HG03520 (cell line): ENCODE measurements around the gene LMAN2.

ENCODE experiments used
- ATAC-seq: cut with Tn5 transposase; IDR thresholded peaks from one replicate; pipeline ENCODE4 v1.9.1; 2021; ENCODE audit warnings: mild to moderate bottlenecking, moderate library complexity; ENCODE audit not compliant: unreplicated experiment

The LMAN2 gene, protein sequence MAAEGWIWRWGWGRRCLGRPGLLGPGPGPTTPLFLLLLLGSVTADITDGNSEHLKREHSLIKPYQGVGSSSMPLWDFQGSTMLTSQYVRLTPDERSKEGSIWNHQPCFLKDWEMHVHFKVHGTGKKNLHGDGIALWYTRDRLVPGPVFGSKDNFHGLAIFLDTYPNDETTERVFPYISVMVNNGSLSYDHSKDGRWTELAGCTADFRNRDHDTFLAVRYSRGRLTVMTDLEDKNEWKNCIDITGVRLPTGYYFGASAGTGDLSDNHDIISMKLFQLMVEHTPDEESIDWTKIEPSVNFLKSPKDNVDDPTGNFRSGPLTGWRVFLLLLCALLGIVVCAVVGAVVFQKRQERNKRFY

DNA sequence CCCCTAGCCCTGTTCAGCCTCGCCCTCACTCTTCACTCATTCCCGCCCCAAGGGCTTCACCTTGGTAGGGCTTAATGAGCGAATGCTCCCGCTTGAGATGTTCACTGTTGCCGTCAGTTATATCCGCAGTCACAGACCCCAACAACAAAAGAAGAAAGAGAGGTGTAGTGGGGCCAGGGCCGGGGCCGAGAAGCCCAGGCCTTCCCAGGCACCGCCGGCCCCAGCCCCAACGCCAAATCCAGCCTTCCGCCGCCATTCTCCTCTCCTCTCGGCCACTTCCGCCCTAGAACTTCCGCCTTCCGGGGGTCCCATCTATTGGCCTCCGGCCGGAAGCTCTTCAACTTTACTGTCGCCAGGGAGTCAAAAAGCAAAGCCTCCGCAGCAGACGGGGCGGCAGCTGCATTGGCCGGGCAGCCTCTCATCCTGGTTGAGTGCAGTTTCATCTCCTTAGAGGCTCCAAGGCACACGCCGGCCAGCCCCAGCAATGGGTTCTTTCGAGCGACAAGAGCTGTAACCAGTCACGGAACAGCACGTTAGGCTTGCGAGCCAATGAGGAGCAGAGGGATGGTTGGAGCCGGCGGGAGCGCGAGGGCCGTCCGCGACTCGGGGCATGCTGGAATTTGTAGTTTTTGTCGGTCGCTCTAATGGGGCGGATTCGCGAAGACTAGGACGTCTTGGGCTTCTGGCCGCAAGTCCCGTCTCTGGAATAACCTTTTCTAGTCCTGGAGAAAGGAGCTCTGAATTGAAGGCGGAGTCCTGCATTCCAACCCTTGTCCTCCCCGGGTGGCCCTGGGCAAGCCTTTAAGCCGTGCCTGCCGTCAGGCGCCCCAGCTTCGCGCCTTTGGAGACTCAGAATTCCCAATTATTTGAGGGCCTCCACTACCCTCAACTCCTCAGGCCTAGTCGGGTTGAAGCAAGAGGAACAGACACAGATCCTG, at the start of gene LMAN2:
LMAN2 (minus strand) TSS at position 277 of the 938 bp plus-strand sequence; CDS start at position 256, 21 bp downstream.
- peak; percentile 89 for ATAC-seq

DNA sequence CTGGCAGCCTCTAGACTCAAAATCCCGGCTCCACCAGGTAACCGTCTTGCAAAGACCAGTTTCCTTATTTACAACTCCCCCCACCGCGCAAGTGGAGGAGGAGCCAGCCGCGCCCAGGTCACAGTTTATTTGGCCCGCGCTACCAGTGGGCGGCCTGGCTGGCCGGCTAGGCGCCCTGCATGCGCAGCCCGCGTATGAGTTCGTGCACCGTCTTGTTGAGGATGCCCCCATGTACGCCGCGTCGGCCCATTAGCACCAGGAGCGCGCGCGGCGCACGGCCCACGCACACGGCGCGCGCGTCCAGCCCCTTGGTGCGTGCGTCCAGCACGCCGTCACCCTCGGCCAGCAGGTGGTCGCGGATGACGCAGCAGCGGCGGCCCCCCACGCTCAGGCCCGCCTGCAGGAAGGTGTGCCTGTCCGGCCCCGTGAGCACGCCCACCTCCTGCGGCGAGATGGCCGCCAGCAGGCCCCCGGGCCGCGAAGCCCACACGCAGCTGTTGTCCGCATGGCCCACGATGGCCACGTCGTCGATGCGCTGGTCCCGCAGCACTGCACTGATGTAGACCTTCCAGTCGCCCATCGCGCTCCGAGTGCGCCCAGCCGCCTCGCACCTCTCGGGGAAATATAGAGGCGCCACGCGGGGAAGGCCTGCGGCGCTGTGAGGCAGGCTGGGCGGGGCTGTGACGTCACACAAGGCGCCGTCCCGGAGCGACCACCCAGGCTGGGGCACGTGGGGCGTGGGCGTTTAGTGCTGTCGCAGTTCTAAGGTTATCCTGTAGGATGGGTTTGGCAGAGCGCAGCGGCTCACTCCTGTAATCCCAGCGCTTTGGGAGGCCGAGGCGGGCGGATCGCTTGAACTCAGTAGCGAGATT, 48.8 kb upstream of the LMAN2 start, which contains the start of gene PFN3:
PFN3 (minus strand) TSS at position 665 of the 872 bp plus-strand sequence; CDS start at position 580, 85 bp downstream.
- ATAC-seq, result no peak

DNA sequence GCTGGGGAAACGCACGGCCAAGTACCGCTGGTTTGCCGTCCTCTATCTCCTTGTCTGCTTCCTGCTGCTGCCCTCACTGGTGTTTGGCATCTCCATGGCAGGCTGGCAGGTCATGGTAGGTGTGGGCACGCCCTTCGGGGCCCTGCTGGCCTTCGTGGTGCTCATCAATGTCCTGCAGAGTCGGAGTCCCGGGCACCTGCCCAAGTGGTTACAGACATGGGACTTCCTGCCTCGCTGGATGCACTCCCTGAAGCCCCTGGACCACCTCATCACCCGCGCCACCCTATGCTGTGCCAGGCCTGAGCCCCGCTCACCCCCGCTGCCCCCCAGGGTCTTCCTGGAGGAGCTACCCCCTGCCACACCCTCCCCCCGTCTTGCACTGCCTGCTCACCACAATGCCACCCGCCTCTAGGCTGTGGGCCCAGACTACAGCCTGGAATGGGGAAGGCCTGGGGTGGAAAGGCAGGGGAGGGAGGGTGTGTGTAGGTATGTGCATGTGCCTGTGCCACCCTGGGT, 46.5 kb upstream of the LMAN2 start:
- no peak for ATAC-seq

DNA sequence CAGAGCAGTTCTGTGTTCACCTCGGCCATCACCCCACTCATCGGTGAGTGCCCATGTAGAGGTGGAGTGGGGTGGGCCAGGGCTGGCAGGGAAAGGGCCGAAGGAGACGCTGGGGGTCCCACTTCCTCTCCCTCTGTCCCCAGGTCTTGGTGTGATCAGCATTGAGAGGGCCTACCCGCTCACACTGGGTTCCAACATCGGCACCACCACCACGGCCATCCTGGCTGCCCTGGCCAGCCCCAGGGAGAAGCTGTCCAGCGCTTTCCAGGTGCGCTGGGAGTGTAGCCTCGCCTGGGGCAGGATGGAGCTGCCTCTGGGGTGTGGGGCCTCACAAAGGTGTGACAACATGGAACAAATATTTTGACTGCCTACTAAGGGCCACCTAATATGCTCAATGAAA, 45.3 kb upstream of the LMAN2 start:
- ATAC-seq, result no peak

DNA sequence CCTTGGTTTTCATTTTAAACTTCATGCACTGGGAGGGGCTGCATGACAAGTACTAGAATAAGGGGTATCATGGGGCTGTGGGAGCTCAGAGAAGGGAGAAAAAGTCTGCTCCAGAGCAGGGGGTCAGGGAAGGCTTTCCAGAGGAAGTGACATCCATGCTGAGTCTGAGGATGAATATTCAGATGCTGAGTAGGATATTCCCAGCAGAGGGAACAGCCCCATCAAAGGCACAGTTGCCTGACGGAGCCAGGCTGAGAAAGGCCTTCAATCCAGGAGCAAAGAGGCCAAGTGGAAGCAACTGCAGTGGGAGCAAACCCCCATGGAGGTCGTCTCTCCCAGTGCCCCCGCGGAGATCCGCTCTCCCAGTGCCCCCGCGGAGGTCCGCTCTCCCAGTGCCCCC, 44.6 kb upstream of the LMAN2 start:
- no peak for ATAC-seq

DNA sequence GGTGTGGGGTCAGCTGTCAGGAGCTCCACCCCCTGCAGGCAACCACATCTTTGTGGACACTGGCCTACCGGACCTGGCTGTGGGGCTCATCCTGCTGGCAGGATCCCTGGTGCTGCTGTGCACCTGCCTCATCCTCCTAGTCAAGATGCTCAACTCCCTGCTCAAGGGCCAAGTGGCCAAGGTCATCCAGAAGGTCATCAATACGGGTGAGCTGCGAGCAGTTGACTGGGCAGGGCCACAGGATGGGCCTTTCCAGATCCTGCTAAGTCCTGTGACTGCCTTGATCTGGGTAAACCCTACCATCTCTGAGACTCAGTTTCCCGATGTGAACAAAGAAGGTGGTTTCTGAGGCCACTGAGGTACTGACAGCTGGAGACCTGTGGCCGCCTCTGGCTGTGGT, 42.5 kb upstream of the LMAN2 start:
- ATAC-seq, result no peak

DNA sequence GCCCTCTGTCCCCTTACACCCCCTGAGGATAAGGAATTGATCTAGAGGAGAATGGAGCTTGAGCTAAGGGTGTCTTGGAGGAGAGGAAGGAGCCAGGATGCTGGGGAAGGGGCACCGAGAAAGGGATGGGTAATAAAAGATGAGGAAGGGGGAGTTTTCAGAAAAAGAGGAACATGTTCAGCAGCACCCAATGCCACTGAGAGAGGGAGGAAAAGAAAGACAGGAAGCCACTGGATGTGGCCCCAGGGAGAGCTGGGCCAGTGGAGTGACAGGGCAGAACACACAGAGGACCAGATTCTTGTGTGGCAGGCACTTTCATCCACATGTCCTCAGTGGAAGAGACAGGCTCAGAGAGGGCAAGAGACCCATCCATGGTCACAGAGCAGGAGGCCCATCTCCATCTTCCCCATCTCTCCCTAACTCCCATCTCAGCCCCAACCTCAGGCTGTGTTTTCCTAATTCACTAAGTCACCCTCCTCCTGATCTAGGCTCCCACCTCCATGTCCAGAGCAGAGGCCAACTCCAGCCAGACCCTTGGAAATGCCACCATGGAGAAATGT, 41.8 kb upstream of the LMAN2 start:
- ATAC-seq, result no peak

DNA sequence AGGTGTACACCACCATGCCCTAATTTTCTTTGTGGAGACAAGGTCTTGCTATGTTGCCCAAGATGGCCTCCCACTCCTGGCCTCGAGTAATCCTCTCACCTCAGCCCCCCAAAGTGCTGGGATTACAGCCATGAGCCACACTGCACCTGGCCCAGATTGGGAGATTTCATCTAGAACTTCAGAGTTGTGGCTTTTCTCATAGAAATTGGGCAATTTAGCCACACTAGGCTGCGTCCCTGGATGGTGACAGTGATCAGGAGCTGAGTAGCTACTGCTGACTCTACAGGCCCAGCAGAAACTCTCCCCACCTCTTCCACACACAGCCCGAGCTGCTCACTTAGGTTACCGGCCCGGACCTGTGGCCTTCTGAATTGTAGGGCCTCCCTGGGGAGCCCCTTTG, 41.3 kb upstream of the LMAN2 start:
- no peak for ATAC-seq

DNA sequence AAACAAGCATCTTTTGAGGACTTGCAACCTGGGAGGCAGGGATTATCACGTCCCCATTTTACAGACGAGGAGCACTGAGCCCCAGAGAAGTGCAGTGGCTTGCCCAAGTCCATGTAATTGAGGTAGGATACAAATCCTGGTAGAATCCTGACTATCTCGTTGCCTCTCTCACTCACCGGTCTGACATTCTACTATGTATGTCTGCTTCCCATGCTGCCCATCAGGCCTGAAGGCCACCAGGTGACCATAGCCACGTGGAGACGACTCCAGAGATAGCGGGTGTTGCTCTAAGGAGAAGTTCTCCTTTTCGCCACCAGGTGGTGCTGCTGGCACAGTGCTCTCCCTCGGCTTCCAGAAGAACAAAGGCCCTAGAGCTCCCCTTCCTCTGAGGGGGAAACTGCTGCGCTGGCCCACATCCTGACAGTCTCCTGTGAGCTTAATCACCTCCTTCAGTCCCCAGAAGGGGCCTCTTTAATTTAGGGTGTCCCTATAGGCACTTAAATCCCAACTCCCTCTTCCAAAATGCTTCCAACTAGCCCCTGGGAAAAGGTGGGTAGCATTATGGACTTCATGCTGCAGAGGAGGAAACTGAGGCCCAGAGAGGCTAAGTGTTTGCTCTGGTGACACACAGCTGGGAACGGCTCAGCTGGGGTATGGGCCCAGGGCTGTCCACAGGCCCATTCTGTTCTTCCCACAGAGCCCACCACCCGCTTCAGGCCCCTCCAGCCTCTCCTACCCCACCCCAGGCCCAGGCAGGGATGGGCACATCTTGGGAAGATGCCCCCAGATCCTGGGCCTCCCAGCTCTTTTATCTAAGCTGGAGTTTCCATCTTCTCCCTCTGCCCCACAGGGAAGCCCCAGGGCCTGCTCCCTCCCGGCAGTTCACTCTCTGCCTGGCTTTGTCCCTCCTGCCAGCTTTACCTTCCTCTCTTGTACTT, 39.2 kb upstream of the LMAN2 start:
- ATAC-seq, result peak; percentile 50

DNA sequence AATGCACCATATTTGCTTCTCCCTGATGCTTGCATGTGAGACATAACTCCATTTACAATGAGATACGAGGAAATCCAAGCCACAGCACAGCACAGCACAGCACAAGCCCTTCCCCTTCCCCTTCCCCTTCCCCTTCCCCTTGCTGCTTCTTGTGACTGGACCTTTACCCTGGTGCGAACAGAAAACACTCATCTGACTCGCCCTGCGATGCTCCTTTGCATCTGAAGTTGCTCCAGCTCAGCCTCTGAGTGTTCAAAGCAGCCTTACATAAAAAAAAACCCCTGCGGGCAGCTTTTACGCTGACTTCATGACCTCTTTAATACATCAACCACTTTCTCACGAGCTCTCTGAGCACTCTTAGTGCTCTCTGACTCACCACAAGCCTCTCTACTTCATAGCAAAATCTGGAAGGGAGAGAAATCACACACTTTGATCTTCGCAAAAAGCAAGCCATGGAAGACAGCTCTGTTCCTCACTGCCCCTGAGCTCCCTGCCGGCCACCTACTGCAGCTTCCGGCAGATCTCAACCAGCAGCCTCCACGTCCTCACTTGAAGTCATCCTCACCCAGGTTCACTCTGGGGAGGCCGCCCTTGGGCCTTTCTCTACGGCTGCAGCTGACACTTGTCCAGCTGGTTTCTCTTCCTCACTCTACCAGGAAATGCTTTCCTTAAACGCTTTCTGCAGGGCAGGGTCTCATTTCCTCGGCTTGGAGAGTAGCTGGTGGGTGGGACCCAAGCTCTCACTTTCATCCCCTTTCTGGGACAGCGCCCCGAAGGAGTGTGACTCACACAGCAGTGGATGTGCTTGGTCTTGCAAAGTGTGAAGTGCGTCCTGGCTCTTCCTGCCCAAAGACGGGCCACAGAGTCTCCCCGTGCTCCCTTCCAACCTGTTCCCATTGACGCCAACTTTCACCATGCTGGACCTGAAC, 38.0 kb upstream of the LMAN2 start:
- ATAC-seq, result peak; percentile 48

DNA sequence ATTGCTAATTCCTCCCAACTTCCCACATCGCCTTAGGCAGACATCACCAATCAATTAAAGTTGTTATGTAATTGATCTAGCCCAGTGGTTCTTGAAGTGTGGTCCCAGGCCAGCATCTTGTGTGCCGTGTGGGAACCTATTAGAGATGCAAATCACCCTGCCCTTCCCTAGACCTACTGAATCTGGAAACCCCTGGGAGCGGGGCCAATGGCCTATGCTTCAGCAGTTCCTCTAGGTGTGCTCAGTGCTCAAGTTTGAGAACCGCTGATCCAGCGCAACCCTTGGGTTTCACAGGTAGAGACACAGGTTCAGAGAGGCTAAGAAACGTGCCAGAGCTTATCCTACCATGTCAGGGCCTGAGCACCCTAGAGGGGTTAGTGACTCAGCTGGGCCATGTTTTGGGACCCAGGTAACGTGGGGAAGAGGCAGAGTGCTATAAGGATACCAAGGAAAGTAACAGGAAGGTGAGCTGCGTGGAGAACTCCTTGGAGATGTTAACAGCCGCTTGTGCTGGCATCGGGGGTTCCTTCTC, 37.1 kb upstream of the LMAN2 start:
- ATAC-seq, result no peak

DNA sequence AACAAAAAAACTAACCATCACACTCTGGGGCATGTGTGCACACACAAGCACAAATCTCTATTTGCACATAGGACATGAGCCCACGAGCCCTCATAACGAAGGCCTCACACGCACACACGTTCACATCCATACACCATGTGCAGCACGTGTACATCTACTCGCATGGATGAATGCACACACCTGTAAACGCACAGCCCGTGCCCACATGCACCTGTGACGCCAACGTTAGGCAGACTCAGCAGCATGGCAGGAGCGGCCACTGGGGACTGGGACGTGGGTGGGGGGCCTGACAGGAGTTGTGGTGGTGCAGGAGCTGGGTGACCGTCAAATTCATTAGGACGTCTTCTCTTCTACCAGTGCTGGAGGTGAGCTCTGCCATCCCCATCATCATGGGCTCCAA, 35.9 kb upstream of the LMAN2 start:
- ATAC-seq, result no peak

DNA sequence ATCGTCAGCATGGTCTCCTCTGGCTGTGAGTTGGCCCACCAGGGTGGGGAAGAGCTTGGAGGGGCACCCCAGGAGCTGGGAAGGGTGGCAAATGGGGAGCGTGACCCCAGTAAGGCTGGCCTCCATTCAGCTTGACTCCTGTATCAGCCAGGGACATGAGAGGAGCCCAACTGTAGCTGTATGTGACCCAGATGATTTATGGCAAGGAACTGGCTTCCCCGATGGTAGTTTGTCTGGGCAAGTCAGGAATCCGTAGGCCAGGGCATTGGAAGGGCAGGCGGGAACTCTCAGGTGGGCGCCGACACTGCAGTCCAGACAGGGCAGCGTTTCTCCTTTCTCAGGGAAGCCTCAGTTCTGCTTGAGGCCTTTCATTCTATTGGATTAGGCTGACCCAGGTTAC, 35.1 kb upstream of the LMAN2 start:
- ATAC-seq, result no peak

DNA sequence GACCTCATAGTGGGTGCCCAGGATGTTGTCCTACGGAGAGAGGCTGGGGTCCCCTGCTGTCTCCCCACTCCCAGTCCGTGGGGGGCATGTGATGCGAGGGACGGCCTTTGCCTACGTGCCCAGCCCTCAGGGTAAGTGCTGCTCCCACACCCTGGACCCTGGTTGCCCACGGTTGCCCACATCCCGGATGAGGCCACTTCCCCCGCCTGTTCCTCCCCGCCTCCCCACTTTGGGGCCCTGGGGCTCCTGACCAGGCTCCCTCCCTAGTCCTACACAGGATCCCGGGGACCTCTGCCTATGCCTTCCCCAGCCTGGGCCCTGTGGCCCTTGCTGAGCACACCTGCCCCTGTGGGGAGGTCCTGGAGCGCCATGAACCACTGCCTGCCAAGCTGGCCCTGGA, 34.3 kb upstream of the LMAN2 start:
- ATAC-seq, result no peak

DNA sequence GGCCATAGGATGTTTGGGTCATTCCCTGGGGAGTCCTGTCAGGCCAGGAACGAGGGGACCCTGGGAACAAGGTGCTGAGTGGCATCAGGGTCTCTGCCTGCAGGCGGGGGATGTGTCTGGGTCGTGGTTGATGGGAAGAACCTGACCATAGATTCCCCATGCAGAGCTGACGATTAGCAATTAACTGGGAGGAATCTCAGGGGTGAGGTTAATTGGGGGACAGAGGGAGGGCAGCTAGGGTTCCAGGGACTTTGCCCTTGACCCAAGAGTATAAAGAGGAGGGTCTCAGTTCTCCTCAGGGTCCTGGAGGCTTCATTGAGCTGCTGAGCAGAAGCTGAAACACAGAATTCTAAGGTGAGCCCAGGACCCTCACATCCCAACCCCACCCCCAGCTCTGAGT, 32.7 kb upstream of the LMAN2 start, which contains the start of gene SLC34A1:
SLC34A1 (plus strand) TSS at position 301 of the 400 bp plus-strand sequence. CDS start 1,308 bp downstream, outside the sequence.
- ATAC-seq, result no peak

DNA sequence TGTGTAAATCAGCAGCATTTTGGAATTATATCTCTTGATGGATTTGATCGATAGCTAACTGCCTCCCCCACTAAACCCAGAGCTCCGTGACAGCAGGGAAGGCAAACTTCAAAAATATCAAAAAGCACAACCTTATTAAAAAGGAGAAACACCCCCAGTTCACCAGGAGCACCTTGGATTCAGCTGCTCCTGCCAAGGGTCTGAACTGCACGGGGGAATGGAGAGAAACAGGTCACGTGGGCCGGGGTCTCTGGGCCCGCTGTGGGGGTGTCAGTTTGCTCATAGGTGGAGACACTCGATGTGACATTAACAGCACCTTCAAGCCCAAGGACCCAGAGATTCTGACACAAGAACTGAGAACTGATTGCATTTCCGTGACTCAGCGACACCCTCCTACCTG, 31.7 kb upstream of the LMAN2 start:
- ATAC-seq, result no peak

DNA sequence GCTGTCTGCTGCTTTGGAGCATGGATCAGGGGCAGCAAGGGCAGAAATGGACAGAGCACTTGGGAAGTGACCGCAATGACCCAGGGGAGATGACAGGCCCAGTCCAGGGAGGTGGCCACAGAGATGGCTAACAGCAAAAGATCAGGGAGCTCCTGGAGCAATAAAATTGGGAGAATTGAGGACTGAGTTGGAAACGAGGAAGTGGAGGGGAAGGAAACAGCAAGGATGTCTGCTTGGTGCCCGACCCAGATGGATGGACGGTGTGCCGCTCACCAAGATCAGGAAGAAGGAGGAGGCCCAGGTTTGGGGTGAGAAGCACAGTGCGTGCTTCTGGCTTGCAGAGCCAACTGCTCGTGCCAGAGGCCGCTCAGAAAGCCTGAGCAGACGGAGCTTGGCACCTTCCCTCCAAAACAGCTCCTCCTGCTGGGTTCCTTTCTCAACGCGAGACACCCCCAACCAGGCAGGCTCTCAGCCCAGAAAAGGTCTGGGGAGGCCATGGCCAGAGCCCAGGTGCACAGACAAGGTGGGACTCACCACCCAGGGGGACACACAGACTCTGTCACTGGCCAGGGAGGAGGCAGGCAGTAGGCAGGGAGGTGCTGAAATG, 31.1 kb upstream of the LMAN2 start:
- no peak for ATAC-seq

DNA sequence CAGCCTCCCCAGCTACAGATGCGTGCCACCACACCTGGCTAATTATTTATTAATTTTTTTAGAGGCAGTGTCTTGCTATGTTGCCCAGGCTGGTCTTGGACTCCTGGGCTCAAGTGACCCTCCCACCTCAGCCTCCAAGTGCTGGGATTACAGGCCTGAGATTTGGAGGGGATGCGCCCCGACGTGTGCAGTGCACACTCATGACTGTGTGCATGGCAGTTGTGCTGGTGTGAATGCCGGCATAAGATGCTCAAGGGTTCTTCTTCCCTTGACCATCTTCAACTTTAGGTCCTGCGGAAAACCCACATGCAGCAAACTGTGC, 29.3 kb upstream of the LMAN2 start:
- ATAC-seq, result no peak
